Stimulated activated CD4-positive, alpha-beta T cell treated with anti-CD3 and anti-CD28 coated beads, TNF-alpha, amount 100 ng/mL, for 1 hour (primary cell): Measurements from ENCODE around the gene RAB22A.

ENCODE experiments used
- DNase-seq, 3 donors: peaks; one replicate each; pipeline ENCODE4 v3.0.0-alpha.2; 2020; ENCODE audit warnings: low read depth in 3 of 3, low spot score in 1 of 3

RAB22A gene

DNA sequence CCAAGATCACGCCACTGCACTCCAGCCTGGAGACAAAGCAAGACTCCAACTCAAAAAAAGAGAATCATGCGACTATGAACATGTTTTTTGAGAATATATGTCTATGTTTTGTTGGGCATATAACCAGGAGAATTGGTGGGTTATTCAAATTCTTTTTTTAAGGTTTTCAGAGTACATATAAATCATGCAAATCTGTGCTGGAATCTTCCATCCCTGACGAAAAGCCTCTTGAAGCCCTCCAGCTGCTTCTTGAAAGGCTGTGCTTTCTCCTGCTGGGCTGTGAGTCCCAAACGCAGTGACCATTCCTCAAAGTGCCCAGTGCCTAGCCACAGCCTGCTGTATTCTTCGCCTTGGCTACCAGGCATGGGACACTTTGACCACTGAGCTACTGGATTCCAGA lies 9.2 kb upstream of the RAB22A start:
- no peak for DNase-seq

DNA sequence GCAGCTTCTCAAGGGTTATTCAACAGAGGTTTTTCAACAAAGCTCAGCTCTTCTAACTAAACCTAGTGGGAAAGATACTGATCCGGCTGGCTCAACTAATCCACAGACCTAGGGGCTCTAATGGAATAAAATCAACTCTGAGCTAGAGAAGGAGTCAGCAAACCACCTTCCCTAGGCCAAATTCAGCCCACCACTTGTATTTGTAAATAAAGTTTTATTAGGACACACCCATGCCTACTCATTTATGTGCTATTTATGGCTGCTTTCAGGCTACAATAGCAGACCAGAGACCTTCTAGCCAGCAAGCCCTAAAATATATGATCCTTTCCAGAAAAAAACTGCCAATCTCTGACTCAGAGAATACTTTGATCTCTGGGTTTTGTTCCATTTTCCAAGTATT lies 6.0 kb upstream of the RAB22A start:
- DNase-seq: no peak

DNA sequence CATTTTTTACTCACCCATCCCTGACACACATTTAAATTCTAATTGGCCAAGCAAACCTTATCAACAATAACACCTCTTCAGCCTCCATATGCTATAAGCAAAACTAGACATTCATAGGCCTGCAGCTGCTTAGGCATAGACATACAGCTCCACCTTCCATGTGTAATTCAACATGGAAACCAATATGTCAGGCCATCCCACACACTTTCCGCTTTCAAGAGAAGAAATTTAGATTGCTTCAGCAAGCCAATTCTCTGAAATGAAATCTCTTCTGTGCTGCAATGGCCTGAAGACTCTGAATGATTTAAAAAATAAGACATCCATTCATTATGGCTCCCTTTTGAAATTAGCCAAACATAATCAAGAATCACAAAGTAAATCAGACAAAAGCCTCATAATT lies 4.5 kb upstream of the RAB22A start:
- DNase-seq: no peak

DNA sequence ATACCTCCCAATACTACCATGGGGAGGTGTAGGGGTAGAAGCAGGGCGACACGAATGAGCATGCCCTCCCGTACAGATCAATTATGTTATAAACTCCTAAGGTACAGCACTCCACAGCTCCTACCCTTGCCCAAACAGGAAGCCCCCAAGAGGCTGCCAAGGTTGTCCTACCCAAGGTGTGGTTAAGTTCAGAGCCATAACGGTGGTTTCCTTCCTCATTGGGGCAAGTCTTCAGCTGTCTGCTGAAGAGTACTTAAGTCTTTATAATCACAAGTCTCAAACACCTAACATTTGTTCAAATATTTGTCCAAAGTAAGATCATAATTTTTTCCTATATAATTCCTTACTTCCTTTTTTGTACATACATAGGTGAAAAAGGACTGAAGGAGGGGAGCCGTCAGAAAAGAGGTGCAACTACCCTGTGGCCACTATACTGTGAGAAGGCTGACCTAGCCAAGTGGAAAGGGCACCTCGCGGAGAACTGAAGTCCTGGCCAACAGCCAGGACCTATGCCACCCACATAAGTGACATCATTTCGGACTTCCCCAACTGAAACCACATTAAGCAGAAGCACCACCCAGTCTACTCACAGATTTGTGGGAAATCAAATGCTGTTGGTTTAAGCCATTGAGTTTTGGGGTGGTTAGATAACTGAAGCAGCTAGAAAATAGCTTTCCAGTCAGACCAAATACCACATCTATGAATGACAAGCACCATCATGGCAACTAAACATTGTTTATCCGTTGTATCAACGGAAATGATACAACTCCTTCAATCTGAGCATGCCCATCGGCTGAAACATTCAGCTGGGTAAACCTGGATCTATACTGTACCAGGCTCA lies 2.9 kb upstream of the RAB22A start:
- peak; percentile 33 to 52 (median 50) for DNase-seq

DNA sequence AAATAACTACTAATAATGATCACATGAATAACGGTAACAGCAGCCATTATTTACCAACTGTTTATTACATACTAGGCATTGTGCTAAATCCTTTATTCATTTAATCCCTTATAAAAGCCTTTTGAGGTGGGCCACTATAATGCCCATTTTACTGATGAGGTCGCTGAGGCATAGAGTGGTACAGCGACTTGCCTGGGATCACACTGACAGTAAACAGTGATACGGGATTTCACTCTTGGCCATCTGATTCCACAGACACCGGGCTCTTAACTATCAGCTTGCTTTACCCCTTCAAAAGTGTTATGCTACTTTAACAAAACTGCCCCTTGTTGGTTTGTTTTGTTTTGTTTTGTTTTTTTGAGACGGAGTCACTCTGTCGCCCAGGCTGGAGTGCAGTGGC lies 2.2 kb upstream of the RAB22A start:
- DNase-seq: no peak

DNA sequence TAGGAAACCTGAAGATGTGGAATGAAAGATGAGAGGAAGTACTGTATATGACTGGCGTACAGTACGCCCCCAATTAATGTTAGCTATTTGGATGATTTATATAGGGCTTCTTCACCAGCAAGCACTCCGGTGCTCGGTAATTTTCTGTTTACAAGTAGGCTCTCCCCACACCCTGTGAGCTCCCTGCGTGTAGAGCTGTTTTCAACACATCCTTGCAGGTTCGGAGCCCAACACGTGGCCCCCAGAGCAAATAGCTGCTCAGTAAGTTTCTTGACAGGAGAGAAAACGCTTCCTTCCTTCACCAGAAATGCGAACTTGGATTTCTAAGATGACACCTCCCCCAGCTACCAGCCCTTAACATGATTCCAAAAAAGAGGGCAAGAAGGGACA lies 1.2 kb upstream of the RAB22A start:
- DNase-seq: no peak

DNA sequence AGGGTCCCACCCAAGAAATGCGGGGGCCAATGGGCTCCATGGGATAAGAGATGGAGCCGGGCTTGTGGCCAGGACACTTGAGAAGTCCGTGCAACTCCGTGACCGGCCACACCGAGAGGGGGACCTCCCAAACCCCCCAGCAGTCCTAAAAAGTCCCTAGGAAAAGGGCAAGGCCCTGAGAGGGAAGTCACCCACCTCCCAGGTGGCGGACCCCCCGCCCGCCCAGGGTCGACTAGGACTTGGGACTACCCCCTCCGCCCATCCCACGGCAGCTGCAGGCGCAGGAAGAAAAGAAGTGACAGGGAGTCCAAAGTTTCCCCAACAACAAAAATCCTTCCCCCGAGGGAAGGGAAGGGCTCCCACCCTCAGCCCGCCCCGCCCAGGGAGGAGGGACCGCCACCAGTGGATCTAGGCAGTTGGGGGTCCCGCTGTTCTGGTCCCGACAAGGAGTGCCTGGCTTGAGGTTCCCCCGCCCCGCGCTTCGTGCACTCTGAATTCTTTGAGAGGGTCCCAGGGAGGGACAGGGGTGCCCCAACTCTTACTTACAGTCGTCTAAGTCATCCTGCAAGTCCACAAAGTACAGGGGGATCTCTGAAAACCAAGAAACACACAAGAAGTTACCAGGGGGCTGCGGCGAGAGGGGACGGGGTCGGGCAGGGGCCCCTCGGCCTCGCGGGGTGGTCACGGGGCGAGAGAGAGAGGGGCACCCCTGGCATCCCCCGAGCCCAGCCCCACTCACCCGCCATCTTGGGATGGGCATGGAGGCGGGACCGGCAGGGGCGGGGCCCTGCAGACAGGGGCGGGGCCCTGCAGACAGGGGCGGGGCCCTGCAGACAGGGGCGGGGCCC lies 611 bp upstream of the RAB22A start:
- DNase-seq: peak in 1 of 3 donors; percentile 21

DNA sequence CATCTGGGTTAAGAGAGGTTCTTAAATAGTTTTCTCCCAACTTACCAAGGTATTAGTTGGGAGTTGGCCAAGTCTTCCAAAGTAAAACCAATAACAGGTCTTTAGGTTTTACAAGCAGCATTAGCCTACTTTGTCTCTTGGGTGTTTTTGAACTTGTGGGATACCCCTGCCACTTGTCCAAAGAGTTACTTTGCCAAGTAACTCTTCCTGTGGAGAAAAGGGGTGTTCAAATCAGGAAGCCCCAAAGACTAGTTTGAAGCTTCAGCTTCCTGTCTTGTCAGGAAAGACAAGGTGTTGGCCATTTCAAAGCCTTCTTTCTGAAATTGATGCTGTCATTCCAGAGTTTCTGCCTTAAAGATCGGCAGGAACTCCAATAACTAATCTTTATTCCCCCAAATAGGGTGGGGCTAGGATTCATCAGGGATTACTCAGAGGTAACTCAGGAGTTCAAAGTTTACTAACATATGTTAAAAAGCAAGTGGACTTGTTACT lies 822 bp downstream of the RAB22A start:
- DNase-seq: no peak

DNA sequence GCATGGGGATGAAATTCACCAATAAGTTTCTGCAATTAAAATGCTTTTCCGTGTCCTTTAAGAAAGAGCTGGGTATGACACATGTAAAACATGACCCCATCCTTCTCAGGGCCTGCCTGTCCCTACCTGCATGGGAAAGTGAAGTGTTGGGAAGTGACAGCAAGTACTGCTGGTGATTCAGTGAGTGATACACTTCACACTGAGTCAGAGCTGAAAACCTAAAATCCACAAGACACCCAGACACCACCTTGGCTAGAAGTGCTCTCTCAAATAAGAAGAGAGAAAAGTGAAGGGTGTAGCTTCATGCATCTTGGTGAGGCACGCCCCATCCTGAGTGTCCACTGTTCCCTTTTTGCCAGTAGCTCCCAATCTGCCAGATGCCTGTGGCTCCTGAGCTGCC lies 3.3 kb downstream of the RAB22A start:
- DNase-seq: no peak

DNA sequence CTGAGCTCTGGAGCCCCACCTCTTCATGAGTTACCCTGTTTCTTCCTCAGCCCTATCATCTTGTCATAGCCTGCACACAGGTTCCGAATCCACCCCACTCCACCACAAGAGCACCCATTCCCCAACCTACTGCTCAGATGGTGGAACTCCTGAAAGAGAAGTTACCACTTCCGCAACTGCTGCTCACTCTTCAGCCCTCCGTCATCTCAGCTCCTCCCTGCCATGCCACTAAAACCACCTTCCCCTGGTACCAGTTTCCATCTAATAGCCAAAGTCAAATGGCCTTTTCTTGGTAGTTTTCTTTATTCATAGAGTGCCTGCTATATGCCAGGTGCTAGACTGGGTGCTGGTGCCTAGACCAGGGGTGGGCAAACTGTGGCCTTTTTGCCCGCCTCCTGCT lies 3.9 kb downstream of the RAB22A start:
- DNase-seq: no peak

DNA sequence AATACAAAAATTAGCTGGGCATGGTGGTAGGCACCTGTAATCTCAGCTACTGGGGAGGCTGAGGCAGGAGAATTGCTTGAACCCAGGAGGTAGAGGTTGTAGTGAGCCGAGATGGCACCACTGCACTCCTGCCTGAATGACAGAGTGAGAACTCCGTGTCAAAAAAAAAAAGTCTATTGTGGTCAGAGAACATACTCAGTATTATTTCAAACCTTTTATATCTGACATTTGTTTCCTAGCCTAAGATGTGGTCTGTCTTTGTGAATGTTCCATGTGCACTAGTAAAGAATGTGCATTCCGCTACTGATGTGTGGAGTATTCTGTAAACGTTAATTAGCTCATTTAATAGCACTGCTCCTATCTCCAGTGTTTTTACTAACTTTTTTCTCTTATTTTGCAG lies 11.7 kb downstream of the RAB22A start:
- DNase-seq: no peak

DNA sequence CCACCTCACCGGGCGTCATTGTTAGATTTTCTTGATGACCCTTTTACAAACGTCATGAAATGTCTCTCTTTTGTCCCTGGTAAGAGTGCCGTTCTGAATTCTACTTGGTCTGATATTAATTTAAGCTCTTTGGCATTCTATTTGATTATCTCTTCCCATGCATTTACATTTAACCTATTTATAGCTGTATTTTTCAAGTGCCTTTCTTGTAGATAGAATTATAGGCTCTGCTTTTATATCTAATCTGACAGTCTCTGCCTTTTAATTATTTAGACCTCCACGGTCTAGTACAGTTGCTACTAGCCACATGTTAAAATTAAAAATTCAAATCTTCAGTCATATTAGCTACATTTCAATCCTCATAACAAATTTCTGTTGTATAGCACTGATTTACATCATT lies 12.6 kb downstream of the RAB22A start:
- no peak for DNase-seq

DNA sequence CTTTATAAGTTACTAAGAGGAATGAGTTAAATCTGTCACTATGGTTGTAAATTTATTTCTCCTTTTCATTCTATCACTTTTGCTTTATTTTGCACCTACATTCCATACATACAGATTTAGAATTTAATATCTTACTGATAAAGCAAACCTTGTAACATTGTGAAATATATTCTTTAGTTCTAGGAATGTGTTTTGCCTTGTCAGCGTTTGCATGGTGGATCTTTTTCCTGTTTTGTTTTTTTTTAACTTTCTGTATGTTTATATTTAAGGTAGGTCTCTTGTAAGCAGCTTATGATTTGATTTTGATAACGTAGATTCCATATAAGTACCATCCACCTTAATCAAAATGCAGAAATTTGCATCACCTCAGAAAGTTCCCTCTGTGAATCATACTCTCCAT lies 16.4 kb downstream of the RAB22A start:
- DNase-seq: no peak

DNA sequence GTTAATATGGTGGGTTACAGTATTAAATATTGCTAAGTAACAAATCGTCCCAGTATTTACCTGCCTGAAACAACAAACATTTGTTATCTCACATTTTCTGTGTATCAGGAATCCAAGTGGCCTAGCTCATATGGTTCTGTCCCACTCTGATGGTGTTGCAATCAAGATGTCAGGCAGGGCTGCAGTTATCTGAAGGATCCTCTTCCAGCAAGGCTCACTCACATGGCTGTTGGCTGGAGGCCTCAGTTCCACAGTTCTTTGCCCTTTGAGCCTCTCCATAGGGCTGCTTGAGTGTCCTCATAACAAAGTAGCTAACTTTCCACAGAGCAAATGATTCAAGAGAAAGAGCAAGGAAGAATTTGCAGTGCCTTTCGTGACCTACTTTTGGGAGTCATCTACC lies 17.7 kb downstream of the RAB22A start:
- DNase-seq: no peak

DNA sequence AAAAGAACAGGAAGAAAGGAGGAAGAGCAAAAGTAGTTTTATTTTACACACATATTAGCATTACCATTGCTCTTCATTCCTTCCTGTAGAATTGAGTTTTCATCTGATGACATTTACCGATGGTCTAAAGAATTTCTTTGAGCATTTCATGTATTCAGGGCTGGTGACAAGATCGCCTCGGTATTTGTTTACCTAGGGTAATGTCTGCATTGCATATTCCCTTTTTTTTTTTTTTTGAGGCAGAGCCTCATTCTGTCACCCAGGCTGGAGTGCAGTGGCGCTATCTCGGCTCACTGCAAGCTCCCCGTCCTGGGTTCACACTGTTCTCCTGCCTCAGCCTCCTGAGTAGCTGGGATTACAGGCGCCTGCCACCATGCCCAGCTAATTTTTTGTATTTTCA lies 19.3 kb downstream of the RAB22A start:
- DNase-seq: no peak

DNA sequence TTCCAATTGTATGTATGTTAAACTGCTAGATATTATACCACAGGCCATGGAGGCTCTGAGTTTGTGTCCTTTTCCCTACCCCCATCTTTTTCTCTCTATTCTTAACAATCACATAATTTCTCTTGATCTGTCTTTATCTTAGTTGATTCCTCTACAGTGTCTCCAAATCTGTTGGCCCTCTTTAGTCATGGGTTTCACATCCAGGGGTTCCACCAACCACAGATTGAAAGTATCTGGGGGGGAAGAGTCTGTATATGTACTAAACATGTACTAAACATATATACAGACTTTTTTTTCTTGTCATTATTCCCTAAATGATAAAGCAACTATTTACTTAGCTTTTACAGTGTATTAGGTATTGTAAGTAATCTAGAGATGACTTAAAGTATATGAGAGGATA lies 20.2 kb downstream of the RAB22A start:
- DNase-seq: no peak

DNA sequence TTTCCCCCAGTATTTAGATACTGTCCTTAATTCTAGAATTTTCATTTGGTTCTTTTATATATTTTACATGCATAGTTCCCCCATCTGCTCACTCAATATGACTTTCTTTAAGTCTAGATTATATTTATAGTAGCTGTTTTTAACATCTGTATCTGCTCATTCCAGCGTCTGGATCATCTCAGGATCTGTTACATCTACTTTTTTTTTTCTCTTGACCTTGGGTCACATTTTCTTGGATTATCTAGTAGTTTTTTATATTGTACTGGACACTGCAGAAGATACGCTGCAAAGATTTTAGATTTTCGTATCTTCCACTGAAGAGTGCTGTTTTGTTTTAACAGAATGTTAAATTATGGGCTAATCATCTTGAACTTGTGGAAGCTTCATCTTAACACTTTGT lies 20.7 kb downstream of the RAB22A start:
- DNase-seq: no peak

DNA sequence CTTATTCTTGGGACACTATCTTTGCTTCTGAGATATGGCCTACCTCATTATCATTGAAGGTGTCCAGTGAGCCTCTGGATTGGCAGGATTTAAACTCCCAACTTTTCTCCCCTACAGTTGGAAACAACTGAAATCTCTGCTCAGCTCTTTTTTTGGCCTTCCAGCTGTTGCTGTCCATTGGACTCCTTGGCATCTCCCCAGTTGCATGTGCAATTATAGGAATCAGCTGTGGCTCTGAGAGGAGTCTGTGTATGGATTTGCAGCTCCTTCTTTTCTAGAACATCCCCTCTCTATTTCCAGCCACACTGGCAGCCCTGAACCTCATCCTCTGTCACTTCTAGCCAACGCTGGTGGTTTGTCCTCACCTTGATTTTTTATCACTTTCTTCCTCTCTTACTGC lies 21.2 kb downstream of the RAB22A start:
- DNase-seq: no peak

DNA sequence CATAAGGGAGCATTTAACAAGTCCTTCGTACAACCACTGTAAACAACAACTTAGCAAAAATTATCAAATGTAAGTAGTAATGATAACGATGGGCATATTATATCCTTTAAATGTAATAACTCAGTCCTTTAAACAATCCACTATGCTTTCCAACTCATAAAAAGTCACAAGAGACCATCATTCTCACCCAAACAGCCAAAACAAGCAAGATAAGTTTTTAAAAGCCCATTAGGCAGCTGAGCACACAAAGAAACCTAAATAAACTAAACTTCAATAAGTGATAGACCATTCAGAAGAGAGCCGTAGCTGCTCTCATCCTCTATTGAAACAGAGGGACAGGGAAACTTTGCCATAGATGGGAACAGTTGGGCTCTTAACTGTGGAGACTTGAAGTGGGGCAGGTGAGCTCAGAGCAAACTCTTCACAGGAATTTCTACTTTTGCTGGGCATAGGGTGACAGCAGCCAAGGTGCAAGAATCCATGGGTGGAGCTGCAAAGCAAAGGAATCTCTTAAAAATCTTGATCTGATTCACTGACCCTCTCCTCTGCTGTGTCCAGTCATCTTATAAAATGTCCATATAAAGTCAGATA lies 22.5 kb downstream of the RAB22A start:
- DNase-seq: no peak

DNA sequence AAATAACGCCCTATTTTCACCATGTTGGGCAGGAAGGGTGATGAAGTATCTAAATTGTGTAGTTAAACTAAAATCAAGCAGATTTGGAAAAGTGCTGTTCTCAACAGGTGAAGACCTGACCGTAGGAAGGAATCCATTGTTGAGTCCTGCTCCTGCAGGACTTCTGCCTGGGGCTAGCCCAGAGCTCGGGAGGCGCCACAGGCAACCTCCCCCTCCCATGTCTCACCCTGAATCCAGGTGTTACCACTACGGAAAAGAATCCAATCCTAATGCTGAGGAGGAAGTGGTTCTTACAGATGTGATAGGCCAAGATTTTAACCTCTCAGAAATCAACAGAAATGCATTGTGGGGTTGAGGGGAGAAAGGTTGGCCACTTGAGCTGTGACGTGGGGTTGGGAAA lies 30.2 kb downstream of the RAB22A start:
- no peak for DNase-seq

DNA sequence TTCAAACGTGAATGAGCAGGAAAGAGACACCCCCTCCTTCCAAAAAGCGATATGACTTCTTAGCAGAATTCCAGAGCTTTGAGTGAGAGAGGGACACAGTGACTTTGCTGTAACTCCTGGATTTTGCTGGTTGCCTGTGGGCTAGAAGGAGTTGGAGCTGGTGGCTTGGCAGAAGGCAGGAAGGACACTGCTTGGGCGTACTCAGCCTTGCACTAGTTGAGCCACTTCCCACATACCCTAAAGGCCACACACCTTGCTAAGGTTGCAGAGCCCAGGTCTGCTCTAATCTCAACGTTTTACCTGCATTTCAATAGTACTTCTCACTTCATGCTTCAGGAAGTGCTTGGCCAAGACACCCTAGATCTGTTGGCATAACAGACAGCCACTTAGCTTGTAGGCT lies 30.6 kb downstream of the RAB22A start:
- no peak for DNase-seq

DNA sequence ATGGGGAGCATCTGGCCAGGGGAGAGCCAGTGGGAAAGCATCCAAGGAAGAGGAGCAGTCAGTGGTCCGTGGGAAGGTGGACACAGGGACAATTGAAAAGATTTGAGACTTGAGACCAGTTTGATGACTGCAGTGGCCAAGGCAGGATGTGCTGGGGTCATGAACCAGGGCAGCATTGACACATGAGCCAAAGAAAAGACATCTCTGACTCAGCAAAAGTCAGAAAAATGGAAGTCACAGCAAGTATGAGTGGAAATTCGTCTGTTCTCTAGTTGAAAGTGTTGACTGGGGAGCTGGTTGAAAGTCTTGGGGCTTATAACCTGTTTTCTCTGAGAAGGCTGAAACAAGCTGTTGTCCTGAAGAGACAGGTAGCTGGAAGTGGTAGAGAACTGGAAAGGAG lies 31.3 kb downstream of the RAB22A start:
- no peak for DNase-seq
